A673 (cell line): Measurements from ENCODE around the gene KCNG1.

ENCODE experiments used
- CTCF ChIP-seq: fragments of 300-800, 200-600 bp; sonication (generic); conservative IDR thresholded peaks from 2 replicates; pipeline ENCODE4 v1.5.1; 2017; ENCODE audit warnings: low read depth, mild to moderate bottlenecking, antibody characterized with exemption, low read length, moderate library complexity, mixed read lengths
- EZH2 ChIP-seq: fragments of 200-600 bp; sonication (generic); IDR thresholded peaks from 2 replicates; pipeline ENCODE4 v1.6.1; 2017; ENCODE audit warnings: borderline replicate concordance, low read depth, mild to moderate bottlenecking, mixed read lengths, antibody characterized with exemption, low read length; ENCODE audit not compliant: poor library complexity, severe bottlenecking

- TF ChIP-seq EZH2 (no peak), CTCF (no peak)
Observed at GRCh38 chr20:50977066-50978021, 45.6 kb downstream of the KCNG1 start.
